ENCODE data around the gene CNOT11.

DNA sequence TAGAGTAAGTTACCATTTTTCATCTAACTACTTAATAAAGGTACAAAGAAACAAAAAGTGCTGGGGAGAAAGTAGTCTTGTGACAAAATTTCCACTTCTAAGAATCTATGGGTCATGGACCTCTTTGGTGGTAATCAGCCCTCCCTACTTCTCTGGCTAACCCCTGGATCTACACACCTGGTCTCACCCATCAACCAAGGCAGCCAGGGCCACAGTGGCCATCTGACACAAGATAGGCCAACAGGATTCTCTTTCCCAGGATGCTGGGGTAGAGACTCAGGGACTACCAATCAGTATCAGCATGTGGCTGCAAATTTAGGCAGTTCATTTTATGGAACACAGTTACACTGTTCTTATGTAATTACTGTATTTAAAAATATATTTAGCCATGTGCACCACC is 38.0 kb downstream of the CNOT11 start:
- TF ChIP-seq, protein P1, sequence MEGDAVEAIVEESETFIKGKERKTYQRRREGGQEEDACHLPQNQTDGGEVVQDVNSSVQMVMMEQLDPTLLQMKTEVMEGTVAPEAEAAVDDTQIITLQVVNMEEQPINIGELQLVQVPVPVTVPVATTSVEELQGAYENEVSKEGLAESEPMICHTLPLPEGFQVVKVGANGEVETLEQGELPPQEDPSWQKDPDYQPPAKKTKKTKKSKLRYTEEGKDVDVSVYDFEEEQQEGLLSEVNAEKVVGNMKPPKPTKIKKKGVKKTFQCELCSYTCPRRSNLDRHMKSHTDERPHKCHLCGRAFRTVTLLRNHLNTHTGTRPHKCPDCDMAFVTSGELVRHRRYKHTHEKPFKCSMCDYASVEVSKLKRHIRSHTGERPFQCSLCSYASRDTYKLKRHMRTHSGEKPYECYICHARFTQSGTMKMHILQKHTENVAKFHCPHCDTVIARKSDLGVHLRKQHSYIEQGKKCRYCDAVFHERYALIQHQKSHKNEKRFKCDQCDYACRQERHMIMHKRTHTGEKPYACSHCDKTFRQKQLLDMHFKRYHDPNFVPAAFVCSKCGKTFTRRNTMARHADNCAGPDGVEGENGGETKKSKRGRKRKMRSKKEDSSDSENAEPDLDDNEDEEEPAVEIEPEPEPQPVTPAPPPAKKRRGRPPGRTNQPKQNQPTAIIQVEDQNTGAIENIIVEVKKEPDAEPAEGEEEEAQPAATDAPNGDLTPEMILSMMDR (conservative IDR thresholded peaks at IDR 0.05), result no peak
- TF ChIP-seq ZFX (IDR thresholded peaks at IDR 0.05), result no peak
